Neural crest cell (in vitro differentiated cells): ENCODE results near the gene GDF7. TPM values are rescaled to one million over a fixed set of nuclear protein-coding genes. Genes with fewer than 3 reads are reported as not detected.

Experiments
- DNase-seq: peaks from one replicate; pipeline ENCODE4 v3.0.0; 2021; ENCODE audit warnings: low read depth, mixed read lengths, low spot score
- H3K27ac Mint-ChIP-seq: one replicate; pipeline ENCODE4 v1.8.0; 2021; ENCODE audit warnings: mild to moderate bottlenecking, mixed read lengths; ENCODE audit not compliant: unreplicated experiment
- H3K27me3 Mint-ChIP-seq: 2 replicates; pipeline ENCODE4 v1.8.0; 2021; ENCODE audit warnings: low read depth, mild to moderate bottlenecking, mixed read lengths
- H3K36me3 Mint-ChIP-seq: 2 replicates; pipeline ENCODE4 v1.8.0; 2021; ENCODE audit warnings: low read depth, mild to moderate bottlenecking, mixed read lengths
- H3K4me1 Mint-ChIP-seq: 2 replicates; pipeline ENCODE4 v1.8.0; 2021; ENCODE audit warnings: mixed read lengths
- H3K4me3 Mint-ChIP-seq: one replicate; pipeline ENCODE4 v1.8.0; 2021; ENCODE audit warnings: mild to moderate bottlenecking, mixed read lengths
- H3K9me3 Mint-ChIP-seq: 2 replicates; pipeline ENCODE4 v1.8.0; 2021; ENCODE audit warnings: mixed read lengths
- total RNA-seq: library from RNA; stranded (reverse); gene quantifications from 2 replicates; pipeline ENCODE4 v1.2.1, GENCODE V29; 2021
- TF ChIP-seq, protein P1 (sequence below): fragments of 200-600 bp; sonication (generic); conservative IDR thresholded peaks from 2 replicates; pipeline ENCODE4 v1.5.0; 2021; ENCODE audit warnings: antibody characterized with exemption, mild to moderate bottlenecking

Gene GDF7
- total RNA-seq, 1 donor from 2014 or later: 0.40 TPM

- TF ChIP-seq, protein P1, sequence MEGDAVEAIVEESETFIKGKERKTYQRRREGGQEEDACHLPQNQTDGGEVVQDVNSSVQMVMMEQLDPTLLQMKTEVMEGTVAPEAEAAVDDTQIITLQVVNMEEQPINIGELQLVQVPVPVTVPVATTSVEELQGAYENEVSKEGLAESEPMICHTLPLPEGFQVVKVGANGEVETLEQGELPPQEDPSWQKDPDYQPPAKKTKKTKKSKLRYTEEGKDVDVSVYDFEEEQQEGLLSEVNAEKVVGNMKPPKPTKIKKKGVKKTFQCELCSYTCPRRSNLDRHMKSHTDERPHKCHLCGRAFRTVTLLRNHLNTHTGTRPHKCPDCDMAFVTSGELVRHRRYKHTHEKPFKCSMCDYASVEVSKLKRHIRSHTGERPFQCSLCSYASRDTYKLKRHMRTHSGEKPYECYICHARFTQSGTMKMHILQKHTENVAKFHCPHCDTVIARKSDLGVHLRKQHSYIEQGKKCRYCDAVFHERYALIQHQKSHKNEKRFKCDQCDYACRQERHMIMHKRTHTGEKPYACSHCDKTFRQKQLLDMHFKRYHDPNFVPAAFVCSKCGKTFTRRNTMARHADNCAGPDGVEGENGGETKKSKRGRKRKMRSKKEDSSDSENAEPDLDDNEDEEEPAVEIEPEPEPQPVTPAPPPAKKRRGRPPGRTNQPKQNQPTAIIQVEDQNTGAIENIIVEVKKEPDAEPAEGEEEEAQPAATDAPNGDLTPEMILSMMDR: no peak
- H3K27ac Mint-ChIP-seq: no peak overlapping the region
- H3K9me3 Mint-ChIP-seq: no peaks in the 10 kb centered on the region
- no peak for DNase-seq
- H3K27me3 Mint-ChIP-seq: peaks cover 41% of the 10 kb centered on the region
- H3K4me3 Mint-ChIP-seq: no peak overlapping the region
- H3K36me3 Mint-ChIP-seq: no peaks in the 10 kb centered on the region
- peaks cover 18% of the 10 kb centered on the region for H3K4me1 Mint-ChIP-seq
Observed at GRCh38 chr2:20654535-20654813, 12.5 kb upstream of the GDF7 start.

- peaks cover 62% of the 10 kb centered on the region for H3K27me3 Mint-ChIP-seq
- TF ChIP-seq, protein P1: no peak
- no peaks in the 10 kb centered on the region for H3K9me3 Mint-ChIP-seq
- no peak for DNase-seq
- no peaks in the 10 kb centered on the region for H3K36me3 Mint-ChIP-seq
- peaks cover 6% of the 10 kb centered on the region for H3K4me1 Mint-ChIP-seq
- no peak overlapping the region for H3K4me3 Mint-ChIP-seq
- no peak overlapping the region for H3K27ac Mint-ChIP-seq
Observed at GRCh38 chr2:20656561-20656960, 10.4 kb upstream of the GDF7 start.

- Mint-ChIP-seq H3K27me3 (peaks cover 73% of the 10 kb centered on the region), H3K4me1 (no peaks in the 10 kb centered on the region)
- DNase-seq: no peak
Observed at GRCh38 chr2:20657522-20658235, 9.3 kb upstream of the GDF7 start.

DNA sequence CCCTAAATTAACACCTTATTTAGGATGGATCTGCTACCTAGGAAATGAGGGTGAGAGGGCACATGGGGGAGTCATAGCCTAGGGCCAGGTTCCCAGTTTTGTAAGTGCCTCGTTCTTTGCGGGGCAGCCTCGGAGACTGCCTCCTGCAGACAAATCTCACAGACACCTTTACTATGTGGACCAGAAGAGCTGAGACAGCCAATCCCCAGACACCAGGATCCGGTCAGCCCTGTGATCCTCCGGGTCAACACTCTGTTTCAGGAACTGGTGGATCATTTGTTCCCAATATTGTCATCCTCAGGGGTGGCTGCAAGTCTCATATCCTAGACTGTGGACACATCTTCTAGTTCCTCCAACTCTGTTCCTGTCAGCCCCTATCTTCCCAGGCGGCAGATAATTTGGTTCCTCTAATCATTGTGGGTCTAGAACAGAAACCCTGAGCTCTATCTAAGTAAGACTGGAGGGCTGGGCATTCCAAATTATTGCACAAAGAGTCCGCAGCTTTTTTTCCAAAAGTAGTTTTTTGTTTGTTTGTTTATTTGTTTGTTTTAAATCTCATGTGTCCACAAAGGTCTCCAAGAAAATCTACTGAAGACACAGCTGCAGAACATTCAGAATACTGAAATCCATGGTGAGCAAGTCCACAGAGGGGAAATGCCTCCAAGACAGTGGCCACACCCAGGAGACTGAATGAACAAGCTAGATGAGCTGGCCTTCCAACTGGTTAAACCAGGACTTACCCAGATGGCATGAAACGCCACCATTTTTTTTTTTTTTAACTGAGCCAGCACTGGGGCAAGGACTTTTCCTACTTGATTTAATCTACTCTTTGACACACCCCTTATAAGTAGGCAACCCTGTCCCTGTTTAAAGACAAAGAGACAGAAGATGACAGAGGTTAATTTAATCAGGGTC is 6.2 kb upstream of the GDF7 start:
- Mint-ChIP-seq H3K36me3 (no peaks in the 10 kb centered on the region), H3K4me1 (no peaks in the 10 kb centered on the region), H3K27me3 (peaks cover 92% of the 10 kb centered on the region), H3K27ac (no peak overlapping the region), H3K4me3 (no peak overlapping the region), H3K9me3 (no peaks in the 10 kb centered on the region)
- TF ChIP-seq, protein P1: no peak
- DNase-seq: no peak

More at GRCh38 chr2:20657522-20658235, 9.3 kb upstream of the GDF7 start:
- Mint-ChIP-seq H3K9me3 (no peaks in the 10 kb centered on the region), H3K36me3 (no peaks in the 10 kb centered on the region), H3K27ac (no peak overlapping the region), H3K4me3 (no peak overlapping the region)
- TF ChIP-seq, protein P1: no peak

DNA sequence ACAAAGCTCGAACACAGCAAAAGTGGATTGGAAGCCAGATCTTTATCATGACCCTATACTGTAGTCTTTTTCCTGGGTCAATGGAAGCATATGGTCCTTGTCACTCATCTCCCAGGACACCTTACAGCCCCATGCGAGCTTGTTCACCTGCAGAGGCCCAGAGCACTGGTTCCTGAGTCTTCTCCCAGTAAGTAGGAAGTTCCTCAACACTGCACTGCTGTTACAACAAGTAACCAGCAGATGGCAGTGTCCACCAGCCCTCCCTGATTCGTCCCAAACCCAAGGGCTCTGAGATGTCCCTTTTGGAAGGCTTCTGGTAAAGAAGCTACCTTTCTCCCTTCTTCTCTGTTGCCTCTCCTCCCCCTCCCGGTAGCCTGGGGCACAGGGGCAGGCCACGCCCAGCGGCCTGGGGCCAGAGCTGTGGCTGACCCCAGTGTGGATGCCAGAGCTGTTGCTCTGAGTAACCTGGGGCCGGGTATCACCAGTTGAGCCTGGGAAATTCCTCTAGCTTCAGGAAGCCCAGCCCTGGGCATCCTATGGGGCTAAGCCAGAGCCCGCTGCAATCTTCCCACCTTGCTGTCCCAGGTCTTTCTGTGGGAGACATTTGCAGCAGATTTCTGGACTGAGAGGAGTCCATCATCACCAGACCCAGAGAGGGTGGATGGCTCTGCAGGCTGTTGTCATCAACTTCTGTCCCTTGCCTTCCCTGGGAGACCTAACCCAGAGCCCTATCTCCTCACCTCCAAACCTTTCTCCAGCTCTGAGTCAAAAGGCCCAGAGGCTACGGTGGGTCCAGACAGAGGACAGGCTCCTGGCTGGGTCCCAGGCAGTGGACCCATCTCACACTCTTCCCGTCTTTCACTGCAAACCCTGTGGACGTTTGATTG is 5.3 kb upstream of the GDF7 start:
- TF ChIP-seq, protein P1: peak; percentile 98
- H3K27me3 Mint-ChIP-seq: peaks cover 95% of the 10 kb centered on the region

More for the DNA sequence above, 5.3 kb upstream of the GDF7 start:
- H3K4me1 Mint-ChIP-seq: peaks cover 4% of the 10 kb centered on the region
- peak; percentile 66 for DNase-seq
- H3K36me3 Mint-ChIP-seq: no peaks in the 10 kb centered on the region
- no peak overlapping the region for H3K4me3 Mint-ChIP-seq
- no peak overlapping the region for H3K27ac Mint-ChIP-seq
- no peaks in the 10 kb centered on the region for H3K9me3 Mint-ChIP-seq
